ENCODE data around the gene NOTCH2NLA.
A peak's percentile ranks its signal among the peaks of the same experiment; 100 is the strongest.
"Not testable (repeated sequence)": the region's sequence is repeated elsewhere in the genome, so short reads cannot be mapped to it uniquely, and the experiment has no call there.

NOTCH2NLA gene

GRCh38 chr1:146251523-146251922 is 22.7 kb upstream of the NOTCH2NLA start:
- H3K4me1 Mint-ChIP-seq, H3K27me3 Mint-ChIP-seq, H3K36me3 Mint-ChIP-seq, CTCF ChIA-PET, H3K4me3 Mint-ChIP-seq, H3K27ac Mint-ChIP-seq, DNase-seq, H3K9me3 Mint-ChIP-seq: not testable (repeated sequence)

GRCh38 chr1:146248643-146249042 is 19.8 kb upstream of the NOTCH2NLA start:
- H3K27me3 Mint-ChIP-seq, H3K4me3 Mint-ChIP-seq, CTCF ChIA-PET, DNase-seq, H3K36me3 Mint-ChIP-seq, H3K27ac Mint-ChIP-seq, H3K4me1 Mint-ChIP-seq, H3K9me3 Mint-ChIP-seq: not testable (repeated sequence)

GRCh38 chr1:146236626-146237025 is 7.8 kb upstream of the NOTCH2NLA start:
- CTCF ChIA-PET, DNase-seq, H3K27ac Mint-ChIP-seq, H3K36me3 Mint-ChIP-seq, H3K9me3 Mint-ChIP-seq, H3K4me1 Mint-ChIP-seq, H3K27me3 Mint-ChIP-seq, H3K4me3 Mint-ChIP-seq: not testable (repeated sequence)

GRCh38 chr1:146236026-146236601 is 7.3 kb upstream of the NOTCH2NLA start:
- DNase-seq, H3K27ac Mint-ChIP-seq, H3K27me3 Mint-ChIP-seq, H3K4me3 Mint-ChIP-seq, H3K9me3 Mint-ChIP-seq, CTCF ChIA-PET, H3K36me3 Mint-ChIP-seq, H3K4me1 Mint-ChIP-seq: not testable (repeated sequence)

GRCh38 chr1:146228144-146228682 is 608 bp downstream of the NOTCH2NLA start:
- H3K27me3 Mint-ChIP-seq, H3K36me3 Mint-ChIP-seq, H3K9me3 Mint-ChIP-seq, H3K27ac Mint-ChIP-seq, H3K4me1 Mint-ChIP-seq, CTCF ChIA-PET: not testable (repeated sequence)
- H3K4me3 Mint-ChIP-seq, result peak overlapping the region; percentile 45
- DNase-seq, result peak; percentile 19

- H3K4me1 Mint-ChIP-seq, H3K27me3 Mint-ChIP-seq, H3K27ac Mint-ChIP-seq, H3K4me3 Mint-ChIP-seq, CTCF ChIA-PET, H3K36me3 Mint-ChIP-seq, DNase-seq, H3K9me3 Mint-ChIP-seq: not testable (repeated sequence)
These were observed 54.3 kb downstream of the NOTCH2NLA start for GRCh38 chr1:146174531-146174930.

- H3K27me3 Mint-ChIP-seq, CTCF ChIA-PET, H3K36me3 Mint-ChIP-seq, H3K27ac Mint-ChIP-seq, DNase-seq, H3K9me3 Mint-ChIP-seq, H3K4me3 Mint-ChIP-seq, H3K4me1 Mint-ChIP-seq: not testable (repeated sequence)
These were observed 61.1 kb downstream of the NOTCH2NLA start for GRCh38 chr1:146167740-146168139.

- CTCF ChIA-PET, H3K4me3 Mint-ChIP-seq, H3K27me3 Mint-ChIP-seq, DNase-seq, H3K36me3 Mint-ChIP-seq, H3K27ac Mint-ChIP-seq, H3K4me1 Mint-ChIP-seq, H3K9me3 Mint-ChIP-seq: not testable (repeated sequence)
These were observed 61.5 kb downstream of the NOTCH2NLA start for GRCh38 chr1:146167273-146167672.

- H3K36me3 Mint-ChIP-seq, H3K9me3 Mint-ChIP-seq, H3K4me1 Mint-ChIP-seq, H3K27ac Mint-ChIP-seq, H3K4me3 Mint-ChIP-seq, H3K27me3 Mint-ChIP-seq, CTCF ChIA-PET: not testable (repeated sequence)
- DNase-seq, result peak; percentile 19
These were observed 84.4 kb downstream of the NOTCH2NLA start, which contains the start of gene NBPF10 for GRCh38 chr1:146144465-146144864. TSS of gene NBPF10 (minus strand) at chr1:146144804. CDS start at chr1:146144769, 35 bp downstream.
